Superior temporal gyrus (tissue), 1 donor: ENCODE data around the gene SCN4A.

Experiments
- DNase-seq: peaks from one replicate; pipeline ENCODE4 v3.0.0-alpha.2; 2016; ENCODE audit errors: extremely low spot score

SCN4A gene

GRCh38 chr17:64001763-64002529 is 29.2 kb upstream of the SCN4A start:
- DNase-seq: no peak

GRCh38 chr17:64001091-64001579 is 28.4 kb upstream of the SCN4A start:
- no peak for DNase-seq

- no peak for DNase-seq
Measured at GRCh38 chr17:63999680-64000531, 27.2 kb upstream of the SCN4A start.

- no peak for DNase-seq
Measured at GRCh38 chr17:63998721-63999679, 26.3 kb upstream of the SCN4A start.

- DNase-seq: peak; percentile 21
Measured at GRCh38 chr17:63998050-63998720, 25.5 kb upstream of the SCN4A start, which contains the start of gene PRR29. PRR29 (plus strand) TSS chr17:63998351; CDS start chr17:63998365, 14 bp downstream.

GRCh38 chr17:63997341-63998048 is 24.8 kb upstream of the SCN4A start:
- no peak for DNase-seq

- DNase-seq: no peak
Measured at GRCh38 chr17:63996430-63997182, 23.9 kb upstream of the SCN4A start.

- no peak for DNase-seq
Measured at GRCh38 chr17:63995626-63996025, 22.9 kb upstream of the SCN4A start.

- DNase-seq: no peak
Measured at GRCh38 chr17:63993368-63993985, 20.8 kb upstream of the SCN4A start.

GRCh38 chr17:63991611-63992010 is 18.9 kb upstream of the SCN4A start:
- DNase-seq: no peak

GRCh38 chr17:63989622-63990345 is 17.1 kb upstream of the SCN4A start:
- no peak for DNase-seq

GRCh38 chr17:63988741-63989621 is 16.3 kb upstream of the SCN4A start:
- DNase-seq: no peak

- no peak for DNase-seq
Measured at GRCh38 chr17:63988127-63988478, 15.4 kb upstream of the SCN4A start.

GRCh38 chr17:63987221-63988126 is 14.8 kb upstream of the SCN4A start:
- no peak for DNase-seq

GRCh38 chr17:63986821-63987220 is 14.1 kb upstream of the SCN4A start:
- no peak for DNase-seq

GRCh38 chr17:63985387-63986140 is 12.8 kb upstream of the SCN4A start:
- no peak for DNase-seq
